Measurements from ENCODE around the gene CLDN20. TPM values are rescaled to one million over a fixed set of nuclear protein-coding genes. Genes with fewer than 3 reads are reported as not detected.

CLDN20 gene
- total RNA-seq, 1 donor: not detected

GRCh38 chr6:155273431-155273830, 9.6 kb downstream of the CLDN20 start:
- peak; percentile 80 for DNase-seq (ENCODE audit: low read depth)

DNA sequence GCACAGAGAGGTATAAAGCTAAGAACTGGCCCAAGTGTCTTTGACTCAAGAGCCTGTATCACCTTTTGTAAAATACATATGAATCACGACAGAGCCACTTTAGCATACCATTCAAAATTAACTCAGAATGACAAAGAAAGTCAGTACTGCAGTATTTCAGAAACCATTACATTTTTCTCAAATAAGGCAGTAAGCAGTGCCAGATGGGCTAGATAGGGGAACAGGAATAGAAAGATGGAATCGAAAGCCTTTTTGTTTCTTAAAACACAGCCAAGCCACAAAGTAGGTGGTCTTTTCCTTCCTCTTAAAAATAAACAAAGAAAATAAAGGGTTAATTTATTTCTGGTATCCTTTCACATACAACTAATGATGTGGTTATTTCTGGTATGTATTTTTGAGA, 10.3 kb downstream of the CLDN20 start:
- TF ChIP-seq CTCF (IDR thresholded peaks at IDR 0.05; ENCODE audit: insufficient read depth, low read length): no peak
- peak; percentile 34 for DNase-seq (ENCODE audit: low read depth)

More at GRCh38 chr6:155273431-155273830, 9.6 kb downstream of the CLDN20 start:
- H3K4me3 ChIP-seq (ENCODE audit: low read depth, low read length): no peak overlapping the region
- no peak for TF ChIP-seq CTCF (IDR thresholded peaks at IDR 0.05; ENCODE audit: insufficient read depth, low read length)

GRCh38 chr6:155274533-155274932, 10.7 kb downstream of the CLDN20 start:
- DNase-seq (ENCODE audit: low read depth): peak; percentile 58
- no peak for TF ChIP-seq CTCF (IDR thresholded peaks at IDR 0.05; ENCODE audit: insufficient read depth, low read length)
- H3K4me3 ChIP-seq (ENCODE audit: low read depth, low read length): no peak overlapping the region

More for the DNA sequence above, 10.3 kb downstream of the CLDN20 start:
- H3K4me3 ChIP-seq (ENCODE audit: low read depth, low read length): no peak overlapping the region

DNA sequence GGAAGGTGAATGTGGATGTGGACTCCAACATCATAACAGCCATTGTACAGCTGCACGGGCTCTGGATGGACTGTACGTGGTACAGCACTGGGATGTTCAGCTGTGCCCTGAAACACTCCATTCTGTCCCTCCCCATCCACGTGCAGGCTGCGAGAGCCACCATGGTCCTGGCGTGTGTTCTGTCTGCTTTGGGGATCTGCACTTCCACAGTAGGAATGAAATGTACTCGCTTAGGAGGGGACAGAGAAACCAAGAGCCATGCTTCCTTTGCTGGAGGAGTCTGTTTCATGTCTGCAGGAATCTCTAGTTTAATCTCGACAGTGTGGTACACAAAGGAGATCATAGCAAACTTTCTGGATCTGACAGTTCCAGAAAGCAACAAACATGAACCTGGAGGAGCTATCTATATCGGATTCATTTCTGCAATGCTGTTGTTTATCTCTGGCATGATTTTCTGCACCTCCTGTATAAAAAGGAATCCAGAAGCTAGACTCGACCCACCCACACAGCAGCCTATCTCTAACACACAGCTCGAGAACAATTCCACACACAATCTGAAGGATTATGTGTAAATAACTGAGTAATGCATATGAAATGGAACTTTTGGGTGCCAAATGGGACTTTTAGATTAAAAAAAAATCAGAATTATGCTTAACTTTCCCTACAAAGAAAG, 12.1 kb downstream of the CLDN20 start:
- DNase-seq (ENCODE audit: low read depth): peak; percentile 58
- no peak for TF ChIP-seq CTCF (IDR thresholded peaks at IDR 0.05; ENCODE audit: insufficient read depth, low read length)
- H3K4me3 ChIP-seq (ENCODE audit: low read depth, low read length): no peak overlapping the region

GRCh38 chr6:155276638-155277037, 12.8 kb downstream of the CLDN20 start:
- no peak overlapping the region for H3K4me3 ChIP-seq (ENCODE audit: low read depth, low read length)
- peak; percentile 8 for DNase-seq (ENCODE audit: low read depth)
- no peak for TF ChIP-seq CTCF (IDR thresholded peaks at IDR 0.05; ENCODE audit: insufficient read depth, low read length)

DNA sequence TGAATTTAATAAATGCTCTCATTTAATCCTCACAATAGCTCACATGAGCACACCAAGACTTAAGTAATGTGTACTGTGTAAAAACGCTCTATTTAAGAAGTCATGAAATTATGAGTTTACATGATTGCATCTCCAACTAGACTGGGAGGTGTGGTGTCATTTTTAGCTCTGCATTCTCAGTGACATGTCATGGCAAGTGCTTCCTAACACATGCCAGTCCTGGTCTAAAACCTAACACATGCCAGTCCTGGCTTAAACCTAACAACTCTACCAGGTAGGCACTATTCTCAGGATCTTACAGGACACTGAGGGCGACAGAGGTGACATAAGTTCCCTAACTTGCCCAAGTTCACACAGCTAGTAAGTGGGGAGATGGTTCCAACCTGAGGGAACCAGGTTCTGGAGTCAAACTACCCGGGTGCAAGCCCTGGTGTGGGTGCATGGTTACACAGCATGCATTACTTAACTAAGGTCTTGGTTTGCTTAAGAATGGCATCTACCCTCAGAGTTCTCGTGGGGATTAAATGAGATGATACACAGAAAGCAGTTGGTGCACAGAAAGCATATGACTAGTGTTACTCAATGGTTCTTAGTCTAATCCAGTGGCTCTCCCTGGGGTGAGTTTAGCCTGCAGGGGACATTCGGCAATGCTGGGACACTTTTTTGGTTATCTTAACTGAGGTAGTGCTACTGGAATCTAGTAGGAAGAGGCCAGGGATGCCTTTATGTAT, 14.7 kb downstream of the CLDN20 start:
- no peak overlapping the region for H3K4me3 ChIP-seq (ENCODE audit: low read depth, low read length)
- TF ChIP-seq CTCF (IDR thresholded peaks at IDR 0.05; ENCODE audit: insufficient read depth, low read length): no peak
- no peak for DNase-seq (ENCODE audit: low read depth)

Measured in fibroblast of the aortic adventitia (primary cell).